ACHN (cell line): Measurements from ENCODE around the gene MXRA7.
"Not testable (repeated sequence)": the region's sequence is repeated elsewhere in the genome, so short reads cannot be mapped to it uniquely, and the experiment has no call there.

Experiments used
- DNase-seq: peaks from one replicate; pipeline ENCODE4 v3.0.0-alpha.2; 2015
- in situ Hi-C: cut with HindIII; loops from 2 replicates; pipeline ENCODE4 v1.10.0; 2017; ENCODE audit warnings: low sequenced_read_pairs, low pct_ligation_motif_present, low pct_unique_long_range_greater_than_20kb

MXRA7 gene

DNA sequence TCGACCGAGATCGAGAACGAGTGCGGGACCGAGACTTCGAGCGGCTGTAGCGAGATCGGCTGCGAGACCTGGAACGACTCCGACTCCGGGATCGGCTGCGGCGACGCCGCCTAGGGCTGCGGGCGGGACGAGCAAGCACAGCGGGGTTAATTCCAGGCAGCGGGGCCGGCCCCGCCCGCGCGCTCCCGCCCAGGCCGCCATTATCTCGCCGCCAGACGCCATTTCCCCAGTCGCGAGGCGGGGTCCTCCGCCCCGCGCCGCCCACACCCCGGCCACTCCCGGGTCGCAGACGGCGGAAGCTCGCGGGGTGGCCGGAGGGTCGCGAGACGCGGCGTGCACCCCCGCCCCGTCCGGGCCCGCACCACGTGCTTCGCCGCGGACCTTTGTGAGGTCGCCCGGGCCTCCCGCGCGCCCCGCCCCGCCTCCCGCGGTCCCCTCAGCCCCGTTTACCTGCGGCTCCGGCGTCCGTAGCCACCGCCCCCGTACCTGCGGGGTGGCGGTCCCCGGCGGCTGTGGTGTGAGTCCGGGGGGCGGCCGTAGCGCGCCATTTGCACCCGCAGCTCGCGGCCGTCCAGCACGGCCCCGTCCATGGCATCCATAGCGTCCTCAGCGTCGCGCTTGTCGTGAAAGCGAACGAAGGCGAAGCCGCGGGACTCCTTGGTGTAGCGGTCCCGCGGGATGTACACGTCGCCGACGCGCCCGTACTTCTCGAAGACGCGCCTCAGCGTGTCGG is 25.8 kb upstream of the MXRA7 start:
- in situ Hi-C loops = no loop called here
- DNase-seq = peak; percentile 66

DNA sequence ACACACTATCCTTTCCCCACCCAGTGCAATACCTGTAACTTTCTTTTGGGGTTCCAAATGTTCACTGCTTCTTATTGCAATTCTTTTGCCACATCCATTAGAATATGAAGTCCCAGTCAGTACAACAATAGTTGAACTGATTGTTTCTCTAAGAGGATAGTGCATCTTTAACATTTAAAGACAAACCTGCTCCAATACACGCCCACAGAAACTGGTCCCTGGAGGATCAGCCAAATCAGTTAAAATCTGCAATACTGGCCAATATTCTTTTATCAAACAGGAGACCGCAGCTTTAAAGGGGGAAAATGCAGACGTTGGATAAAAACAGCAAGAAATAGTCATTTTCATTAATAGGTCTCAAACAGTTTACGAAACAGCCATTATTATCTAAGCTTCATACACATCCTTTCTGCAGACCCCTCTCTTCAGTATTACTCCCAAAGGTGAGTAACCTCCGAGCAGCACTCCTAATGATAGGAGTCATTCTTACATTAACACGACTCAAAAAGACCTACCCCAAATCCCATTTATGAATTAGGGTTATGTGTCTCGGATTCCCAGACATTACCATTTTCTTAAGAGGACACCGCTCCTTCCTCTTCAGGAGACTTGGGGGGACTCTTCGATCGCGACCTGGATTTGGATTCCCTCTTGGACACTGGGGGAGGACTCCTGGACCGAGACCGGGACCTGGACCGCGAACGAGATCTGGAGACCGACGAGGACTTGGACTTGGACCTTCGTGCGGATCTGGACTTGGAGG is 25.0 kb upstream of the MXRA7 start:
- in situ Hi-C loops = no loop called here

DNA sequence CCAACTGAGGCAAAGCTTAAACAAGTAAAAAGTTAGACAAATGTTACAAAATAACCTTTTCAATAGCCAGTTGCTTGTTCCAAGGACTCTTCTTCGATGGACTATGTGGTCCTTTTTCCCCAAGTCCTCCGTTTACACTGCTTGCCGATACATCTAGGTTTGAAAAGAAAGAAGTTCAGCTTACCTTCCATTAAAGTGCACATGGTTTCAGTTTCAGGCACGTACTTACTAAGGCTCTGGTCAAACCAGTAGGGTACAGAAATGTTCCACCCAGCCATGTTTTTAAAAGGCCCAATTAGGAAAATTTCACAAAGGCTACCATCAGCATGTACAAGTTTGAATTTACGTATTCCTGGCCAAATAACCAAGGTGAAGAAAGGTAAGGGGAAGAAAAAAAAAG is 24.2 kb upstream of the MXRA7 start:
- in situ Hi-C loops = no loop called here
- peak; percentile 46 for DNase-seq

More for the DNA sequence above, 25.0 kb upstream of the MXRA7 start:
- no peak for DNase-seq

DNA sequence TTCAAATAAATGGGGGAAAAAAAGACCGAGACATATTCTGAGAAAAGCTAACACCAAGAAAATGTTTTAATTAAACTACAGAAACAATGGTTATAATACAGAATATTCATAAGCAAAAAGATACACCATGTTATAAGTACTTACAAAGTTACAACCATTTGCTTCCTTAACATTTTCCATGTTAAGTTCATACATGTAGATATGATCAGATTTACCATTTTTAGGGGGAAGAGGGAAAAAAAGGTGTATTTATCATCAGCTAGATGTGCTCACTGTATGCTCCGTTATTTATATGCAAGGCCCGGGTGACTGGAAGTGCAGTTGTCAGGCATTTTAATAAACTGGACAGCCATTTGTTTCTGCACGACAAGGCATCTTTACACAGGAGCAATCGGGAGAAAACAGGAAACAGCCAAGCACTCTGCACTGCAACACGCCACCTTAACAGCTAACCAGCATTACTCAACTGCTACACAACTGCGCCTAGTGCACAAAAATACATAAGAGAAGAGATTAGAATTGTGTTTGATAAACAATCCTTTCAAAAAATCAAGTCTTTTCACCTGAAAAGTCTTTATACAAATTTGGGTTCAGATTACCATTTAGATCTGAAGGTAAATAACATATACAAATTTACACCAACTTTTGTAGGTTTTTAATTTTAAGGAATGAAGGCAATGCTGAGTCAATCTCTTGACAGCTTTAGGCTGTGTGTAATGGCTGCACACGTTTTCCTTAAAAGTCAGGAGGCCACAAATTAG is 23.5 kb upstream of the MXRA7 start:
- no peak for DNase-seq
- in situ Hi-C loops = no loop called here

DNA sequence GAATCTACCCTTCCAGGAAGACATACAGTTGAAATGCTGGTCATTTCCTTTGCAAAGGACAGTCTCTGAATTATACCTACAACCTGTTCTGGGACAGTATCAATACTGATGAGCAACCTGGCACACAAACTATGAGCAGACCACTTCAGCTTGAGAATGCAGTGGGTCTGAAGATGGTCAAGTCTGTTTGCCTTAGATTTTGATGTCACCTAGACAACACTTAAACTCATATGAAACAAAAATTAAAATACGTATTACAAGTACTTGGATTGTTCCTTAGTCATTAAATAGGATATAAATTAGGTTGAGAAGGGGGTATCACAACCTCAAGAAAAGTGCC is 22.8 kb upstream of the MXRA7 start:
- in situ Hi-C loops = no loop called here
- DNase-seq = no peak

DNA sequence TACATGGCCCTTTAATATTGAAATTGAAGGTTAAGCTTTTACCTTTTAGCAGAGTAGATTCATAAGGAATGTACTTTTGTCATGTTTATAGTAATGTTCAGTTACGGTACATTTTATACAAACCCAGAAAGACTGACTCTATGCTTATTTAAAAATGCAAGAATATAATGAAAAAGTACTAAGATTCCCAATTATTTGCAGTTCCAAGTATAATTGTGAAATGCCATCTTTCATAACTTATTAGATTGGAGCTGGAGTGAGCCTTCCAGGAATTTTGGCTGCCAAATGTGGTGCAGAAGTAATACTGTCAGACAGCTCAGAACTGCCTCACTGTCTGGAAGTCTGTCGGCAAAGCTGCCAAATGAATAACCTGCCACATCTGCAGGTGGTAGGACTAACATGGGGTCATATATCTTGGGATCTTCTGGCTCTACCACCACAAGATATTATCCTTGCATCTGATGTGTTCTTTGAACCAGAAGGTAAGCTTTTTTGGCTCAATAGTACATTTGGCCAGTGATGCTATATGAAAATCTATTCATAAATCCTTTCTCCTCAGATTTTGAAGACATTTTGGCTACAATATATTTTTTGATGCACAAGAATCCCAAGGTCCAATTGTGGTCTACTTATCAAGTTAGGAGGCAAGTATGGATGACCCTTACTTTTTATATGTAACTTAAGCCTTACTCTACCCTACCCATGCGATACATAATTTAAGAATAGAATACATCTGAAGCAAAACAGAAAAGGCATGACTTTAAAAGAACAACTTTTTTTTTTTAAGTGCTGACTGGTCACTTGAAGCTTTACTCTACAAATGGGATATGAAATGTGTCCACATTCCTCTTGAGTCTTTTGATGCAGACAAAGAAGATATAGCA is 22.2 kb upstream of the MXRA7 start:
- no peak for DNase-seq
- in situ Hi-C loops = no loop called here

DNA sequence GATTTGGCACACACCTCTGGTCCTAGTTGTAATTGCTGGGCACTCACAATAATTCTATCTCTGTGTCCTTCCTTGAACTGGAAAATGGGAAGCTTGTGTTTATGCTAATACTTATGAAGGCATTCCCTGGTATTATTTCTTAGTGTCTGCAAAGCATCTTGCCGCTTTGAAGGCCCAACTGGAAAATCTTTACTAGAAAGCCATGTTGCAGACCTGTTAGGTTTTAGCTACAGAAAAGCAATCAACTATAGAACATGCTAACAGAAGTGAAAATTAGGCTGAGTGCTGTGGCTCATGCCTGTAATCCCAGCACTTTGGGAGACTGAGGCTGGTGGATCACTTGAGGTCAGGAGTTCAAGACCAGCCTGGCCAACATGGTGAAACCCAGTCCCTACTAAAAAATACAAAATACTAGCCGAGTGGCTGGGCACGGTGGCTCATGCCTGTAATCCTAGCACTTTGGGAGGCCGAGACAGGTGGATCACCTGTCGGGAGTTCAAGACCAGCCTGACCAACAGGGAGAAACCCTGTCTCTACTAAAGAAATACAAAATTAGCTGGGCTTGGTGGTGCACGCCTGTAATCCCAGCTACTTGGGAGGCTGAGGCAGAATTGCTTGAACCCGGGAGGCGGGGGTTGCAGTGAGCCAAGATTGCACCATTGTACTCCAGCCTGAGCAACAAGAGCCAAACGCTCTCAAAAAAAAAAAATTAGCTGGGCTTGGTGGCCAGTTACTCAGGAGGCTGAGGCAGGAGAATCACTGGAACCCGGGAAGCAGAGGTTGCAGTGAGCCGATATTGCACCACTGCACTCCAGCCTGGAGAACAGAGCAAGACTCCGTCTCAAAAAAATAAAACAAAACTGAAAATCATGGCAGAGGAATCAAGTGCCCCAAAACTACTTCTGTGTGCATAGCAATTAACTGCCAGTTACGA is 21.3 kb upstream of the MXRA7 start:
- in situ Hi-C loops, DNase-seq: not testable (repeated sequence)

DNA sequence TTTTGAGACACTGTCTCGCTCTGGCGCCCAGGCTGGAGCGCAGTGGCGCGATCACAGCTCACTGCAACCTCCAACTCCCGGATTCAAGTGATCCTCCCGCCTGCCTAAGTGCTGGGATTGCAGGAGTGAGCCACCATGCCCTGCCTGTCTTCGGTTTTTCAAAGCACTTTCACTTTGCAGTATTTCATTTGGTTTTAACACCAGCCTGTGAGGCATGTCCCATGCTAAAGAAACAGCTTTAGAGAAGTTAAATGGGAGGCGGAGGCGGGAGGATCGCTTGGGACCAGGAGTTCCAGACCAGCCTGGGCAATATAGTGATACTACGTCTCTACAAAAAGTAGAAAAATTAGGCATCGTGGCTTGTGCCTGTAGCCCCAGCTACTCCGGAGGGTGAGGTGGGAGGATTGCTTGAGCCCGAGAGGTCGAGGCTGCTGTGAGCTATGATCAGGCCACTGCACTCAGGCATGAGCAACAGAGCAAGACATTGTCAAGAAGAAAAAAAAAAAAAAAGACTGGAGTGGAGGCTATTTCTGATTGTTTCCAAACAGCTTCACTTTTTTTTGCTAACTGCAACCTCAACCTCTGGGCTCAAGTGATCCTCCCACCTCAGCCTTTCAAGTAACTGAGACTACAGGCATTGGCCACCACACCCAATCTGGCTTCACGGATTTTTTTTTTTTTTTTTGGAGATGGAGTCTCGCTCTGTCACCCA is 17.1 kb upstream of the MXRA7 start:
- in situ Hi-C loops = no loop called here
- peak; percentile 74 for DNase-seq

DNA sequence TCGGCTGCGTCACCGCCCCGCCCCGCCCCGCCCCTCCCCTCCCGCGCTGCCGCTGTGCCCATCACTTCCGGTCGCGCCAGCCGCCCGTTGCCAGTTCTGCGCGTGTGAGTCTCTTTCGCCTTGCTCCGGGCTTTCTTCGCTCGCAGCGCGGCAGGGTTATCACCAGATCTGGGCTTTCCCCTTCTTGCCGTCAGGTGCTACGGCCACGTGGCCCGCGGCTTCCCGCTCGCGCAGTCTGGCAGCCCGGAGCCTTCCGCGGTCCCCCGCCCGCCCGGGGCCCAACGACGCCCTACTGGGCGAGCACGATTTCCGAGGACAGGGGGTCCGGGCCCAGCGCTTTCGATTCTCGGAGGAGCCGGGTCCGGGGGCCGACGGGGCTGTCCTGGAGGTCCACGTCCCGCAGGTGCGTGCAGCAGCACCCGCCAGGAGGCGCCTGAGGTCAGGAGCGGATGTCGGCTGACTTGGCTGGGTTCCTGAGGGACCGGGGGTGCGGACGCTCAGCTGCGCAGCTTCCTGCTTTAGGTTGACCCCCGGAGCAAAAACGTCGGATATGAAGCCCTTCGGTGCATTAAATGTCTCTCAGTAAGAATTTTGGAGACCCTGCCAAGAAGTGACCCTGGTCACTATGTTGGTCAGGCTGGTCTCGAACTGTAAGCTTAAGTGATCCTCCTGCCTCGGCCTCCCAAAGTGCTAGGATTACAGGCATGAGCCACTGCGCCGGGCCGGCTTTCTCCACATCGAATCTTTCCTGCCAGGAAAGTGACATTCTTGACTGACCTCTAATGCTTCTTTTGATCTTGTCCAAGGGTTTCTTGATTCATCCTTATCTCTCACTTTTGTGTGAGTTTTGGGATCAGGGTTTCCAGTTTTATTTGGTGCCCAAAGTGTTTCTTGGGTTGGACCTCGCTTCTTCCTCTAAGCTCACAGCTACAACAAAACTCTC is 16.3 kb upstream of the MXRA7 start, which contains the start of gene METTL23:
Gene METTL23 (plus strand): TSS at position 64 of the 943 bp plus-strand sequence. CDS start 2,872 bp downstream, outside the sequence.
- in situ Hi-C loops = no loop called here
- peak; percentile 86 for DNase-seq

DNA sequence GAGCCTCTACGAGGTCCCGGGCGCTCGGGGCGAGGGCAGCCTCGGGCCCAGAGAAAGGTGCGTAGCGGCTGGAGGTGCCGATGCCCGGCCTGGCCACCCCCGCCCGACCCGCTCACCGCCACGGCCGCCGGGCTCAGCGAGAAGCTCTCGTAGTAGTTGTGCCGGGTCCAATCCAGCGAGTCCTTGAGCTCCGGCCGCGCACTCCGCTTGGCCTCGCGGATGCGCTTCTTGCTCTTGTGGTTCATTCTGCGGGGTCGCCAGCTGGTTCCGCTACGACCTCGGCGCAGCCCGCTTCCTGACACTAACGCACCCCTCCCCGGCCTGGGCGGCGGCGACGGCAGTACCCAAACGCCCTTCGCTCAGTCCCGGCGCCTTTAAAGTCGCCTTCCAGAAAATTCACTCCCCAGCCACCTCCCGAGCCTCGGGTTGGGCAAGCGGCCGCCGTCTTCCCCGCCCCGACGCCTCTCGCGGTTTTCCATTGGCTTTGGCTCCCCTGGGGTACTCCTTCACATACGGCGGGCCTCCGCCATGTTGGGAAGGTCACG is 15.5 kb upstream of the MXRA7 start, which contains the start of gene JMJD6:
Gene JMJD6 (minus strand): TSS at position 376 of the 545 bp plus-strand sequence. CDS start 131 bp downstream, at position 245.
- in situ Hi-C loops = no loop called here
- peak; percentile 96 for DNase-seq

DNA sequence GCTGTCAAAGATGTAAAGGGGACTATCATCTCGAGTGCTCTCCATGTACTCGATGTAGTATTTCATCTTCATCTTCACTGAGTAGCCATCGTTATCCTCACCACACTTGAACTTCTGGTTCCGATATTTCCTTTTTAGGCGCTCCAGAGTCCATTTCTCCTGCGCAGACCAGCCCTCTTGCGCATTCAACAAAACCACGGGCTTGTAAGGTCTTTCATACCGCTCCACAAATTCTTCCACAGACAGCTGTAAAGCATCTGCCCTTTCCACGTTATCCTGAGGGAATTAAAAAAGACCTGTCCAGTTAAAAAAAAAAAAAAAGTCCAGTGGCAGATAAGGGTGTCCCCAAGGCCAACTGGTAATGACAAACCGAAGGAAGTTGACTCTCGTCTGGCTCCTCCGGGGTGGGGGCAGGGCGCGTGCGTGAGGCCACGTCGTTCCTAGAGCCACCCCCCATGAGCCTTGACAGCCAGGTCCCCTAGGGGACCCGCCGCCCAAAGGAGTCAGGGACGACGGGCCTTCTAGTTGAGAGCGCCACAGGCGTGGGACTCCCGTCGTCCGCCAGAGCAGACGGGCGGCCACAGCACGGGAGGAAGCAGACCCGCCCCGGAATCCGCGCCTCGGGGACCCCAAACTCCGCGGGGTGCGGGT is 14.9 kb upstream of the MXRA7 start:
- in situ Hi-C loops = no loop called here
- DNase-seq = no peak

DNA sequence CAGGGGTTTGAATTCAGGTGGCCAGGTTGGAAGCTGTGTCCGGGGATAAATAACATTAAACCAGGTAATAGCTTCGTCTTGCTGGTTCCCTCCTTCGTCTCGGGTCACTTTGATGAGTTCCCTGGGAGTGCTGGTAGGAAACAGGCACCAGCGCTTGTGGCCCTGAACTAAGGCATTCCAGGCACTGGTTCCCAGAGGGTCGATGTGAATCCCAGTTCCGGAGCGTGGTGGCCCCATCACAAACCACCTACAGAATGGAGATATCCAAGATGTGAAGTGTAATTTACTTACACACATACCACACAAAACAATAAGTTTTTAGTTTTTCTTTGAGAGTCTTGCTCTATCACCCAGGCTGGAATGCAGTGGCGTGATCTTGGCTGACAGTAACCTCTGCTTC is 13.0 kb upstream of the MXRA7 start:
- DNase-seq = no peak
- in situ Hi-C loops = no loop called here

DNA sequence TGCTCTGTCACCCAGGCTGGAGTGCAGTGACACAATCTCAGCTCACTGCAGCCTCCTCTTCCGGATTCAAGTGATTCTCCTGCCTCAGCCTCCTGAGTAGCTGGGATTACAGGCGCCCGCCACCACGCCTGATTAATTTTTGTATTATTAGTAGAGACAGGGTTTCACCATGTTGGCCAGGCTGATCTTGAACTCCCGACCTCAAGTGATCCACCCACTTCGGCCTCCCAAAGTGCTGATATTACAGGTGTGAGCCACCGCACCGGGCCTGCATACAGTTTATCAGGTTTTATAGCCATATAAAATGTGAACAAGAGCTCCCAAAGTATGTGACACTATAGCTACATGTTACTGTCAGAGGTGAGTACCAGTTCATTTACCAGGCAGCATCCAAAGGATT is 12.2 kb upstream of the MXRA7 start:
- DNase-seq, in situ Hi-C loops: not testable (repeated sequence)

DNA sequence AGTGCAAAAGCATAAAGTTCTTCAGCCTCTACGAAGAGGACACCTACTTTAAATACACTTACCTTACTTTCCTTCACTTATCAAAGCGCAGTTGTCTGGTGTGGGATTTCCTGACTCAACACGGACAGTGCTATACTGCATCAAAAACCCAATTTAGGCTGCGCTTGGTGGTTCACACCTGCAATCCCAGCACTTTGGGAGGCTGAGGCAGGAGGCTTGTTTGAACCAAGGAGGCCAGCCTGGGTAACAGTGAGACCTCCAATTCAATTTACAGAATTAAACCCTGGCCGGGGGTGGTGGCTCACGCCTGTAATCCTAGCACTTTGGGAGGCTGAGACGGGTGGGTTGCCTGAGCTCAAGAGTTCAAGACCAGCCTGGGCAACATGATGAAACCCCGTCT is 11.5 kb upstream of the MXRA7 start:
- in situ Hi-C loops = no loop called here
- DNase-seq = no peak

DNA sequence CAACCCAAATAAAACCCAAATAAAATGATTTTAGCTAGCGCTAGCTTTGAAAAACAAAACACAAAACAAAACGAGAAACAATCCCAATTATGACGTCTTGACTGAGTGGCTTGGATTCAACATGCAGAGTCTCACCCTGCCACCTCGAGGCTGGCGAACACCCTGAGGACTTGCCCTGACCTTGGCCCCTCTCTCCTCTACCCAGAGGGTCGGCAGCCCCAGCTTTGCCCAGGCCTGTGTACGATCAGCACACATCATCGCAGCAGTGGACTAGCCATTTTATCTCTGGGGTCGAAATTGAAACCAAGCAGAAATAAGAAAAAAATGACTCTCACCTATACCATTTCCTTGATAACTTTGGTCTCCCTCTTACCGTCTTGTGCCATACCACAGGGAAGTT is 10.7 kb upstream of the MXRA7 start:
- in situ Hi-C loops = no loop called here
- no peak for DNase-seq
